HCT116 (cell line): ENCODE measurements around the gene TNIK. TPM values are rescaled to one million over a fixed set of nuclear protein-coding genes. Genes with fewer than 3 reads are reported as not detected.

Source experiments
- ATAC-seq: fragments of 200-7000 bp; cut with Tn5 transposase; 2 replicates; pipeline ENCODE4 v1.9.1; 2020; ENCODE audit warnings: mild to moderate bottlenecking, moderate library complexity
- BruUV-seq: library from RNA; stranded (reverse); fragments of 400-500 nt; replicated peaks from 2 replicates; lab custom pipeline; 2021; lab: Mats Ljungman, UMichigan
- CTCF ChIA-PET: fragments of 300-600 bp; sonication (Branson Sonifier 250); formaldehyde crosslinking; loops from one replicate; lab custom pipeline; 2021; ENCODE audit warnings: antibody characterized with exemption; lab: Charles Lee
- POLR2A ChIA-PET: fragments of 300-600, 350-600 bp; sonication (Branson Sonifier 250); formaldehyde crosslinking; loops from one replicate; lab custom pipeline; 2021; ENCODE audit warnings: antibody characterized with exemption; lab: Charles Lee
- RAD21 ChIA-PET, 2 experiments: fragments of 300-600 bp; sonication (Branson Sonifier 250); formaldehyde crosslinking; loops; one replicate each; lab custom pipeline; 2023; ENCODE audit warnings: low total read pairs in 2 of 2; ENCODE audit not compliant: uncharacterized antibody in 2 of 2, unreplicated experiment in 2 of 2, low non-redundant PET in 1 of 2; lab: Charles Lee
- DNase-seq: peaks from one replicate; pipeline ENCODE4 v3.0.0-alpha.2; 2010; ENCODE audit warnings: low read depth, low spot score
- H2AFZ ChIP-seq: fragments of 200-600 bp; shearing (Covaris generic), sonication (generic); 2 replicates; pipeline ENCODE4 v1.6.1; 2017; ENCODE audit warnings: low read depth, mixed run types, mixed read lengths, antibody characterized with exemption, low read length; ENCODE audit not compliant: poor library complexity, severe bottlenecking
- H3K27ac ChIP-seq: 2 replicates; pipeline ENCODE4 v1.5.1; 2012; ENCODE audit warnings: low read depth, low read length
- H3K27me3 ChIP-seq: fragments of 200-600 bp; sonication (generic); 2 replicates; pipeline ENCODE4 v1.6.1; 2016; ENCODE audit warnings: mixed run types, low read length, mixed read lengths; ENCODE audit not compliant: insufficient read depth
- H3K36me3 ChIP-seq, 2 experiments: fragments of 200-500 bp in 1 of 2; fragments of 200-600 bp in 1 of 2; sonication (Bioruptor generic) in 1 of 2; sonication (generic) in 1 of 2; 2 replicates each; pipeline versions ENCODE4 v1.5.1 to v1.6.1; 2014 to 2016; ENCODE audit warnings: low read length in 2 of 2, inconsistent platforms in 1 of 2, mixed read lengths in 1 of 2, mixed run types in 1 of 2; ENCODE audit not compliant: insufficient read depth in 2 of 2, control insufficient read depth in 1 of 2
- H3K4me1 ChIP-seq, 2 experiments: fragments of 200-600 bp in 1 of 2; sonication (generic) in 1 of 2; 2 replicates each; pipeline versions ENCODE4 v1.5.1 to v1.6.1; 2012 to 2017; ENCODE audit warnings: low read length in 2 of 2, inconsistent platforms in 1 of 2, mild to moderate bottlenecking in 1 of 2, mixed read lengths in 1 of 2, mixed run types in 1 of 2, moderate library complexity in 1 of 2; ENCODE audit not compliant: insufficient read depth in 2 of 2, control insufficient read depth in 1 of 2
- H3K4me2 ChIP-seq: fragments of 200-600 bp; sonication (generic); 2 replicates; pipeline ENCODE4 v1.6.1; 2017; ENCODE audit warnings: mixed run types, low read length, mixed read lengths
- H3K4me3 ChIP-seq, 2 experiments: fragments of 200-600 bp in 1 of 2; sonication (generic) in 1 of 2; replicated peaks in 1 of 2; 2 replicates each; pipeline ENCODE4 v1.5.1; 2011 to 2016; ENCODE audit warnings: low read length in 2 of 2, control low read depth in 1 of 2, low read depth in 1 of 2, mild to moderate bottlenecking in 1 of 2, mixed read lengths in 1 of 2, mixed run types in 1 of 2
- H3K79me2 ChIP-seq: fragments of 200-600 bp; sonication (generic); 2 replicates; pipeline ENCODE4 v1.6.1; 2017; ENCODE audit warnings: mild to moderate bottlenecking, mixed run types, low read length, moderate library complexity, mixed read lengths; ENCODE audit not compliant: insufficient read depth
- H3K9ac ChIP-seq: fragments of 200-600 bp; sonication (generic); 2 replicates; pipeline ENCODE4 v1.6.1; 2016; ENCODE audit warnings: low read length, mixed read lengths
- H3K9me2 ChIP-seq: fragments of 200-600 bp; sonication (generic), shearing (Covaris generic); 2 replicates; pipeline ENCODE4 v1.6.1; 2017; ENCODE audit warnings: mixed run types, mild to moderate bottlenecking, moderate library complexity; ENCODE audit not compliant: insufficient read depth
- H3K9me3 ChIP-seq, 2 experiments: fragments of 200-500 bp in 1 of 2; fragments of 200-600 bp in 1 of 2; sonication (Bioruptor generic) in 1 of 2; sonication (generic) in 1 of 2; 2 replicates each; pipeline ENCODE4 v1.6.1; 2014 to 2017; ENCODE audit warnings: low read length in 2 of 2, mixed read lengths in 2 of 2, inconsistent platforms in 1 of 2, low read depth in 1 of 2, mild to moderate bottlenecking in 1 of 2, mixed run types in 1 of 2, moderate library complexity in 1 of 2; ENCODE audit not compliant: control insufficient read depth in 1 of 2, insufficient read depth in 1 of 2
- H4K20me1 ChIP-seq: fragments of 200-600 bp; sonication (generic), shearing (Covaris generic); 2 replicates; pipeline ENCODE4 v1.6.1; 2017; ENCODE audit warnings: mixed run types, mild to moderate bottlenecking, moderate library complexity; ENCODE audit not compliant: insufficient read depth
- CBX3 ChIP-seq: IDR thresholded peaks from 2 replicates; pipeline ENCODE4 v1.6.1; 2012; ENCODE audit warnings: low read depth
- CEBPB ChIP-seq: IDR thresholded peaks from 2 replicates; pipeline ENCODE4 v1.6.1; 2012; ENCODE audit warnings: low read depth
- EGR1 ChIP-seq: IDR thresholded peaks from 2 replicates; pipeline ENCODE4 v1.6.1; 2012; ENCODE audit warnings: low read depth
- ELF1 ChIP-seq: IDR thresholded peaks from 2 replicates; pipeline ENCODE4 v1.6.1; 2012; ENCODE audit warnings: low read depth, borderline replicate concordance
- EZH2 ChIP-seq: fragments of 200-600 bp; sonication (generic); IDR thresholded peaks from 2 replicates; pipeline ENCODE4 v1.6.1; 2017; ENCODE audit warnings: antibody characterized with exemption, mixed run types
- EZH2phosphoT487 ChIP-seq: fragments of 200-600 bp; IDR thresholded peaks from 2 replicates; pipeline ENCODE4 v1.6.1; 2018; ENCODE audit warnings: antibody characterized with exemption, borderline replicate concordance
- FOSL1 ChIP-seq: IDR thresholded peaks from 2 replicates; pipeline ENCODE4 v1.6.1; 2012; ENCODE audit warnings: low read depth
- JUND ChIP-seq: IDR thresholded peaks from 2 replicates; pipeline ENCODE4 v1.6.1; 2012
- POLR2A ChIP-seq: IDR thresholded peaks from 2 replicates; pipeline ENCODE4 v1.7.0; 2011; ENCODE audit warnings: borderline replicate concordance; ENCODE audit not compliant: insufficient read depth, insufficient read length; ENCODE audit errors: extremely low read depth
- POLR2AphosphoS5 ChIP-seq: IDR thresholded peaks from 2 replicates; pipeline ENCODE4 v1.6.1; 2011; ENCODE audit warnings: mild to moderate bottlenecking, low read depth, low read length, moderate library complexity
- RAD21 ChIP-seq: IDR thresholded peaks from 2 replicates; pipeline ENCODE4 v1.6.1; 2012; ENCODE audit warnings: low read depth, mild to moderate bottlenecking
- SIN3A ChIP-seq: IDR thresholded peaks from 2 replicates; pipeline ENCODE4 v1.6.1; 2012; ENCODE audit warnings: low read depth
- SP1 ChIP-seq: IDR thresholded peaks from 2 replicates; pipeline ENCODE4 v1.6.1; 2012; ENCODE audit warnings: low read depth
- SRF ChIP-seq: IDR thresholded peaks from 2 replicates; pipeline ENCODE4 v1.6.1; 2012; ENCODE audit warnings: low read depth
- TCF7L2 ChIP-seq: IDR thresholded peaks from 2 replicates; pipeline ENCODE4 v1.7.0; 2011; ENCODE audit warnings: borderline replicate concordance, inconsistent platforms; ENCODE audit not compliant: insufficient read depth, insufficient read length; ENCODE audit errors: extremely low read depth
- ZFX ChIP-seq: fragments of 450-650 bp; IDR thresholded peaks from 2 replicates; pipeline ENCODE4 v1.6.1; 2017
- intact Hi-C: fragments of 100-400 bp; cut with micrococcal nuclease; formaldehyde crosslinking; loops from 2 replicates; pipeline ENCODE4 v1.10.0; 2022
- total RNA-seq: library from RNA; stranded (reverse); gene quantifications from one replicate; pipeline ENCODE4 v1.2.1, GENCODE V29; 2021; ENCODE audit not compliant: unreplicated experiment
- TF ChIP-seq, protein P1 (sequence below): IDR thresholded peaks from 2 replicates; pipeline ENCODE4 v1.6.1; 2012
- TF ChIP-seq, protein P2 (sequence below): IDR thresholded peaks from 2 replicates; pipeline ENCODE4 v1.6.1; 2011; ENCODE audit warnings: mild to moderate bottlenecking, low read length, moderate library complexity; ENCODE audit not compliant: insufficient replicate concordance; ENCODE audit errors: extremely low read depth
- TF ChIP-seq, protein P3 (sequence below): IDR thresholded peaks from 2 replicates; pipeline ENCODE4 v1.6.1; 2012
- TF ChIP-seq, protein P4 (sequence below), 3 experiments: fragments of 200-600 bp in 1 of 3; sonication (generic) in 1 of 3; IDR thresholded peaks in 2 of 3; conservative IDR thresholded peaks in 1 of 3; 2 replicates each; pipeline ENCODE4 v1.5.1; 2012 to 2017; ENCODE audit warnings: low read depth in 2 of 3, low read length in 2 of 3, antibody characterized with exemption in 1 of 3, borderline replicate concordance in 1 of 3, control low read depth in 1 of 3, mild to moderate bottlenecking in 1 of 3, mixed read lengths in 1 of 3, mixed run types in 1 of 3, moderate library complexity in 1 of 3; ENCODE audit not compliant: insufficient read depth in 1 of 3

Gene TNIK
- total RNA-seq, 1 experiment from 2014 or later: 24.1 TPM

DNA sequence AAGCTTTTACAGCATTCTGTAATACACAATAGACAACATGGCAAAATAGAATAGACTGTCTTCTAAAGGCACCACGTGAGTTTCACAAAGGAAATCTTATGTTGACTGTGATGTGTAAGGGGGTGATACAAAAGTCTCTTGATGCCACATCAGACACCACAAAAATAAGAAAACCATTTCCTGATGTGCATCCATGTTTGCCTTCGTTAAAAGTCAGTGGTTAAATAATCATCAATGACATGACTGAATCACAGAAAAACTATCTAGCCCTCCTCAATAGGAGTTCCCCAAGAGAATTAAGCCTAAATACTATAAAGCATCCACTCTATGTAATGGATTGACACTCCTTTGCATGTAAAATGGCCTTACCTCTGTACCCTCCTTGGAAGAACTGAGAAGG lies 235.0 kb downstream of the TNIK start:
- BruUV-seq: no TSS peak
- CTCF ChIA-PET: no interaction called here
- intact Hi-C loops: no loop called here

More for the DNA sequence above, 235.0 kb downstream of the TNIK start:
- Histone ChIP-seq H3K36me3 (no peaks in the 10 kb centered on the region), H3K4me3 (no peak overlapping the region), H3K9me2 (no peaks in the 10 kb centered on the region), H3K9ac (no peak overlapping the region), H2AFZ (no peak overlapping the region), H3K27ac (no peak overlapping the region), H3K4me1 (no peaks in the 10 kb centered on the region), H3K9me3 (no peaks in the 10 kb centered on the region; a peak in 1 of 4 replicates), H3K79me2 (no peaks in the 10 kb centered on the region), H3K4me2 (no peak overlapping the region), H4K20me1 (no peaks in the 10 kb centered on the region), H3K27me3 (no peaks in the 10 kb centered on the region)
- TF ChIP-seq CEBPB (no peak), FOSL1 (no peak), POLR2A (no peak), EGR1 (no peak), EZH2phosphoT487 (no peak), POLR2AphosphoS5 (no peak), SRF (no peak), SIN3A (no peak), ZFX (no peak), JUND (no peak), SP1 (no peak), CBX3 (no peak), RAD21 (no peak), ELF1 (no peak), EZH2 (no peak), TCF7L2 (no peak)
- TF ChIP-seq, protein P1, sequence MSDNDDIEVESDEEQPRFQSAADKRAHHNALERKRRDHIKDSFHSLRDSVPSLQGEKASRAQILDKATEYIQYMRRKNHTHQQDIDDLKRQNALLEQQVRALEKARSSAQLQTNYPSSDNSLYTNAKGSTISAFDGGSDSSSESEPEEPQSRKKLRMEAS: no peak
- TF ChIP-seq, protein P2, sequence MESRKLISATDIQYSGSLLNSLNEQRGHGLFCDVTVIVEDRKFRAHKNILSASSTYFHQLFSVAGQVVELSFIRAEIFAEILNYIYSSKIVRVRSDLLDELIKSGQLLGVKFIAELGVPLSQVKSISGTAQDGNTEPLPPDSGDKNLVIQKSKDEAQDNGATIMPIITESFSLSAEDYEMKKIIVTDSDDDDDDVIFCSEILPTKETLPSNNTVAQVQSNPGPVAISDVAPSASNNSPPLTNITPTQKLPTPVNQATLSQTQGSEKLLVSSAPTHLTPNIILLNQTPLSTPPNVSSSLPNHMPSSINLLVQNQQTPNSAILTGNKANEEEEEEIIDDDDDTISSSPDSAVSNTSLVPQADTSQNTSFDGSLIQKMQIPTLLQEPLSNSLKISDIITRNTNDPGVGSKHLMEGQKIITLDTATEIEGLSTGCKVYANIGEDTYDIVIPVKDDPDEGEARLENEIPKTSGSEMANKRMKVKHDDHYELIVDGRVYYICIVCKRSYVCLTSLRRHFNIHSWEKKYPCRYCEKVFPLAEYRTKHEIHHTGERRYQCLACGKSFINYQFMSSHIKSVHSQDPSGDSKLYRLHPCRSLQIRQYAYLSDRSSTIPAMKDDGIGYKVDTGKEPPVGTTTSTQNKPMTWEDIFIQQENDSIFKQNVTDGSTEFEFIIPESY: no peak
- TF ChIP-seq, protein P3, sequence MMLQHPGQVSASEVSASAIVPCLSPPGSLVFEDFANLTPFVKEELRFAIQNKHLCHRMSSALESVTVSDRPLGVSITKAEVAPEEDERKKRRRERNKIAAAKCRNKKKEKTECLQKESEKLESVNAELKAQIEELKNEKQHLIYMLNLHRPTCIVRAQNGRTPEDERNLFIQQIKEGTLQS: no peak
- TF ChIP-seq, protein P4, sequence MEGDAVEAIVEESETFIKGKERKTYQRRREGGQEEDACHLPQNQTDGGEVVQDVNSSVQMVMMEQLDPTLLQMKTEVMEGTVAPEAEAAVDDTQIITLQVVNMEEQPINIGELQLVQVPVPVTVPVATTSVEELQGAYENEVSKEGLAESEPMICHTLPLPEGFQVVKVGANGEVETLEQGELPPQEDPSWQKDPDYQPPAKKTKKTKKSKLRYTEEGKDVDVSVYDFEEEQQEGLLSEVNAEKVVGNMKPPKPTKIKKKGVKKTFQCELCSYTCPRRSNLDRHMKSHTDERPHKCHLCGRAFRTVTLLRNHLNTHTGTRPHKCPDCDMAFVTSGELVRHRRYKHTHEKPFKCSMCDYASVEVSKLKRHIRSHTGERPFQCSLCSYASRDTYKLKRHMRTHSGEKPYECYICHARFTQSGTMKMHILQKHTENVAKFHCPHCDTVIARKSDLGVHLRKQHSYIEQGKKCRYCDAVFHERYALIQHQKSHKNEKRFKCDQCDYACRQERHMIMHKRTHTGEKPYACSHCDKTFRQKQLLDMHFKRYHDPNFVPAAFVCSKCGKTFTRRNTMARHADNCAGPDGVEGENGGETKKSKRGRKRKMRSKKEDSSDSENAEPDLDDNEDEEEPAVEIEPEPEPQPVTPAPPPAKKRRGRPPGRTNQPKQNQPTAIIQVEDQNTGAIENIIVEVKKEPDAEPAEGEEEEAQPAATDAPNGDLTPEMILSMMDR (IDR thresholded peaks at IDR 0.05 in 2 of 3, conservative IDR thresholded peaks at IDR 0.05 in 1 of 3; ENCODE audit: borderline replicate concordance in 1 of 3, insufficient read depth in 1 of 3, low read depth in 2 of 3, low read length in 2 of 3): no peak
- no peak for DNase-seq
- ChIA-PET POLR2A (no interaction called here), RAD21 (no interaction called here)
- no peak for ATAC-seq
